ACHN (cell line): ENCODE measurements around the gene IL22RA2.
"Not testable (repeated sequence)": the region's sequence is repeated elsewhere in the genome, so short reads cannot be mapped to it uniquely, and the experiment has no call there.

Source experiments
- DNase-seq: peaks from one replicate; pipeline ENCODE4 v3.0.0-alpha.2; 2015
- in situ Hi-C: cut with HindIII; loops from 2 replicates; pipeline ENCODE4 v1.10.0; 2017; ENCODE audit warnings: low sequenced_read_pairs, low pct_ligation_motif_present, low pct_unique_long_range_greater_than_20kb

Gene IL22RA2

DNA sequence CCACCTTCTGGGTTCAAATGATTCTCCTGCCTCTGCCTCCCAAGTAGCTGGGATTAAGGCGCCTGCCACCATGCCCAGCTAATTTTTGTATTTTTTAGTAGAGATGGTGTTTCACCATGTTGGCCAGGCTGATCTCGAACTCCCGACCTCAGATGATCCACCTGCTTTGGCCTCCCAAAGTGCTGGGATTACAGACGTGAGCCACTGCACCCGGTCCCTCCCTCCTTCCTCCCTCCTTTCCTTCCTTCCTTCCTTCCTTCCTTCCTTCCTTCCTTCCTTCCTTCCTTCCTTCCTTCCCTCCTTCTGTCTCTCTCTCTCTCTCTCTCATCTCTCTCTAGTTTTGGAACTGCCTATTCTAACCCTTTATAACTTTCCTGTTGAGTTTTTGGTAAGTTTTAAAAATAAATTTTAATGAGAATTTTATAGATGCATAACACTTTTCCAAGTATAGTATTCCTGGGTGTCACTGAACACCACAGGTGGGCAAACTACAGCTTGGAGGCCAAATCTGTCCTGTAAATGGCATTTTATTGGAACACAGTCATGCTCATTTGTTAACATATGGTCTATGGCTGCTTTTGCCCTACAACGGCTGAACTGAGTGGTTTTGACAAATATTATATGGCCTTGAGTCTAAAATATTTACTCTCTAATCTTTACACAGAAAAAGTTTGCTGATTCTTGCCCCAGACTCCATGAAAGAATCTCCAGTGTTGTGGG is 66.2 kb downstream of the IL22RA2 start:
- in situ Hi-C loops, DNase-seq: not testable (repeated sequence)

DNA sequence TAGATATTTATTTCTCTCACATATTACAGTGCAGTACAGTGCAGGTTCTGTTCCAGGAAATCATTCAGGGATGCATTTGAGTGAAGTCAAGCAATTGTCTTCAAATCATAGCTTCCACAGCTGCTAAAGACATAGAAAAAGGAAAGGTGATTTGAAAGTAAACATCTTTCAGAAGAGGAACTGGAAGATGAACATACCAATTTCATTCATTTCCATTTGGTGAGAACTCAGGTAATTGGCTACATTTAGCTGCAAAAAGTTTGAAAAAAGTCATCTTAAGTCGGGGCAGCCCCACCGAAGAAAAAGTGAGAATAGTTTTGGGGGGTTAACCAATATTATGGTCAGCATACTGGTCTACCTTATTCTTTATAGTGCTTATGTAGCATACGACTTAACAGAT is 67.3 kb downstream of the IL22RA2 start:
- no peak for DNase-seq
- in situ Hi-C loops = no loop called here

DNA sequence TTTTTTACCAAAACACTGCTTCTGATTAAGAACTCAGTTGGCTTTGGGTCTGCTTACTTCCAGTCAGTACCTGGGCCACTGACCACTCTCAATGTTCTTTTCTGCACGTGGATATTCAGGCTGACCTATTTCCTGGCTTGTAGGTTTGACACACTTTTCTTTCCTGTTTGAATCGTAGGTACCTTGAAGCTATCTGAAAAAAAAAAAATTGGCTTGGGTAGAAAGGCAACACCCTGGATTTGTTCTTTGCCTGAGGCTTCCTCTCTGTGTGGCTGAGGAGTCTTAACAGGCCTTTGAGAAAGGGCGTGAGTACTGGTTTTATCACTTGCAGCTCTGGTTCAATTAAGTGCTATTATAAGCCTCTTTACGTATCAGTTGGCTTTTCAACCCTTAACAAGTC is 68.1 kb downstream of the IL22RA2 start:
- in situ Hi-C loops = no loop called here
- no peak for DNase-seq

- in situ Hi-C loops = no loop called here
- no peak for DNase-seq
Observed at GRCh38 chr6:137104926-137105325, 68.5 kb downstream of the IL22RA2 start.

DNA sequence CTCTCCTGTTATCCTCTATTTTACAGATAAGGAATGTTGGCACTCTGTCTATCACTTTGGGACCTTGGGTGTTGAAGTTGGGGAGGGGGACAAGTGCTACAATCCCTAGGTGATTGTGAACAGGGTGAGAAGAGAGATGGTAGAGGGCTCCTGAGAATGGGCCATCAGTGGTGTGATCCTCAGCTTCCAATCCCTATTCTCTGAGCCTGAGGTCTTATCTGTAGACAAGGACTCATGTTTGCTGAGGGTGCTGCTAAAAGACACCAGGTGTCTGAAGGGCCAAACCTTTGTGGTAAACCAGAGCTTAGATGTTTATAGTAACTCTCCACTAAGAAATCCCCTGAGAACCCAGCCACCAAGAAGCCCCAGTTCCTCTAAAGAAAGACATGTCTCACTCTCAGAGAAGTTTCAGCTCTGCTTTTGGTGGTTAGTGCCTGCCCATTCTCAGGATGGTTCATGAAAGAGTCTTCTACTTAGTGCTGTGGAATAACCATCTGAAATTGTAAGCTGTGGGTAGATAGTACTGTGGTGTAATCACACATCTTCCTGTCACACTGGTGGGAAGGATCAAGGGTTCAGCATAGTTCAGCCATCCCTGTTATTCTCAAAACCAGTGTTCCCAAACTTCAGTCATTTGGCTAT is 70.5 kb downstream of the IL22RA2 start:
- no peak for DNase-seq
- in situ Hi-C loops = no loop called here

DNA sequence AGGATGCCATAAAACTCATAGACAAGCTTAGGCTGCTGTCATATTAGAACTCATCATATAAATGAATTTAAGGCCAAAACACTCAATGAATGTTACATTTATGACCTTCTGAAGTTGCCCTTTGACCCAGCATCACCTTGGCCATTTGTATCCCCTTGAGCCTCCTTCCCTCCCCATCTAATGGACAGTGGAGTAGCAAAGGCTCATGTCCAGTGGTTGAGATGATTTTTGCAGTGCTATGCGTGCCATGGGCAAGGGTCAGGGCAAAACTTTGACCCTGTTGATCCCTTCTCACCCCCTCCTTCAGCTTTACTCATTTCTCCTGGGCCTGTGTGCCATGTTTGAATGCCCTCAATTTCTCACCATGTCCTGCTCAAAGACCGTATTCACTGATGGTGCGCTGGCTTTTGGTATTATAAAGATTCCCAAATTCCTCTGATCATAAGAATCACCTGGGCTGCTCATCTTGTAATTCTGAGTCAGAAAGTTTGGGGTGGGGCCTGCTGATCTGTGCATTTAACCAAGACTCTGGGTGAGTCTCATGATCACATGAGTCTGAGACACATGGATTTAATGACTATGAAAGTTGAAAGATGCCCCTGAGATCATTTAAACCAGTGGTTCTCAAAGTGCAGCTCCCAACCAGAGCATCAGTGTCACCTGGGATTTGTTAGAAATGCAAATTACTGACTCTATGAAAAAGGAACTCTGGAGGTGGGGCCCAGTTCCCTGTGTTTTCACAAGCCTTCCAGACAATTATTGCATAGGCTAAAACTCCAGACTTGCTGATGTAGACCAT is 71.2 kb downstream of the IL22RA2 start:
- DNase-seq = no peak
- in situ Hi-C loops = no loop called here

DNA sequence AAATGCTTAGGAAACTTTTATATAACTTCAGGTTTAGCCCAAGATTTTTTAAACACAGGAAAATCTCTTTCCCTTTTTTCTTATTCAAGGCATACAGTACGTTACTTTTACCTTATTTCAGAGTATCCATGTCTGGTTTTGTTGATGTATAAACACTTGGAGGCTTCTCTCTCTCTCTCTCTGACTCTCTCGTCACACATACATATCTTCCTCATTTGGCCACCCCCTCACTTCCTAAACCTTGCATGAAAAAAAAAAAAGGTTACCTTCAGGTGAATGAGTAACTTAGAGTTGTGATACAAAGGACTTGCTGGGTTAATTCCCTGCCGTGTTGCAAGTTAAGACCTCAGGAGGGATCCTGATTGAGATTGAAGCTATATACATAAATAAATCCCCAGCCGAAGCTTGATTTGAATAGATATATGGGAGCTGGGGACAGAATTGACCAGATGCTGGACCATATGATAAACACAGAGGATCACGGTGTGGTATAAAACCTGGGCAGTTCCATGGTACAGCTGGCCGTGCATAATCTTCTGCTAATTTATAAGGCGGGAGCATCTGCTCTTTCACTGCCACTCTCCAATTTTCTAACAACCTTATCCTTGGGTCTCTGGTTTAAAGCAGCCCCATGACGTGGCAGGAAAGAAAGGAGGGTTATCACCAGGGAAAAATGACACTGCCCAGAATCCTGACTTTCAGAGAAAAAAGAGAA is 73.6 kb downstream of the IL22RA2 start:
- in situ Hi-C loops = no loop called here
- no peak for DNase-seq

DNA sequence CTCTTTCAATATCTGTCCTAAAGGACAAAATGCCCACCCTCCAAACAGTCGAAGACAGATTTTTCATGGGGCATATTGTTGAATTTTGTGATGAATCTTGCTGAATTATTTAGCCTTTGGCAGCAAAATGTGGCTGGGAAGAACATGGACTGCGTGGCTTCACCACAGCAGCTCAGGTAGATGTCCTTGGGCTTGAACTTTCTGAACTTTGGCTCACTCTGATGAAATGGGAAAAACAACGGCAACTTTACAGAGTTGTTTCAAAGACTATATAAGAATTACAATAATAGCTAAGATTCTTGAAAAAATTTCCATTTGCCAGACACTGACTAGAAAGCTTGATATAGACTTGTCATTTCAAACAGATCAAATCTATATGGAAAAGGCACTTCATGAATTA is 75.9 kb downstream of the IL22RA2 start:
- in situ Hi-C loops = no loop called here

GRCh38 chr6:137097057-137097456 is 76.4 kb downstream of the IL22RA2 start:
- in situ Hi-C loops = no loop called here
- no peak for DNase-seq

More for the DNA sequence above, 75.9 kb downstream of the IL22RA2 start:
- no peak for DNase-seq

DNA sequence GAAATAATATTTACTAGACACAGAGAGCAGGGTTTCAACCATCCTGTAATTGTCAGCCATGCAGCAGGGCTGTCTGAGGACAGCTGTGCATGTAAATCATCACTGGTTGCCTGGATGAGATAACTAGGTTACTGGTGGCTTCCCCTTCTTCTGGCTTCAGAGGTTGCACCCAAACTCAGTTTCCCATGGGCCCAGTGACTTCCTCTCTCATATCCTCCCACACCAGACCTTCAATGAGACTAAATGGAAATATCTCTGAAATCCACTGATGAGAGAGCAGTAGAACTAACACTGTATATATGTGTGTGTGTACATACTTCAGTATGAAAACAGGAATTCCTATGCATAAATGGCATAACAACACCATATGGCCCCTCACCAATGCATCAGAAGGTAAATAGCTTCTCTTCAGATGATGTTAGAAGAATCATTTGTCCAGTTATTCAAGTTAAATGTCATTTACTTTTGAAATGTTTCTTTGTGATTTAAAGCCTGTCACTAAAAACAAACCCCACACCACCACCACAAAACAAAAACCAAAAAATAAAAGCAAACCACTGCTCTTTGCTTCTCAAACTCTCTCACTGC is 77.7 kb downstream of the IL22RA2 start:
- no peak for DNase-seq
- in situ Hi-C loops = no loop called here

GRCh38 chr6:137095093-137095492 is 78.4 kb downstream of the IL22RA2 start:
- no peak for DNase-seq
- in situ Hi-C loops = no loop called here

DNA sequence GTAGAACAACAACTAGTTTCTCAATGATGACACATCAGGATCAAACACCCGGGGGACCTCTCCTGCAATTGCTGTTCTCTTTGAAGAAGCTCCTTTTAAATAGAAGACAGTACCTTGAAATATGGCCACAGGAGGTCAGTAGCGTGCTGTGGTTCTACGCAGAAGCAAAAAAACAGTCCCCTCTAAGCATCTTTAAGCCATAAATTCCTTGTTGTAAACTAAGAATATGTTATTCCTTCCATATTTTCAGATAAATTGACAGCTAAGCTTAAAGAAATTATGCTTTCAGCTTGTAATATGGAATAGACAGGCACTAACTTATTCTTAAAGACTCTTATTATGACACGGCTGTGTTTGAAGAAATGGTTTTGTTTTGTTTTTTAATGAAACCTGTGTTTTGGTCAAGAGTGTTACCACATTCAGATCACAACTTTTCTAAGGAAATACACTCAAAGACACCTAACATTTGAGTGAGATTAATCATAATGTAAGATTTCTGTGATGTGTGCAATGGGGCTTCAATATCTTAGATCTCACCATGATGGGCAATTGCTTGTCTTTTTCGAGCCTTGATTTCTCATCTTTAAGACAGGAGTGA is 78.9 kb downstream of the IL22RA2 start:
- in situ Hi-C loops = no loop called here

More for the DNA sequence above, 78.9 kb downstream of the IL22RA2 start:
- peak; percentile 48 for DNase-seq
